HG03469 (cell line): ENCODE results near the gene SLC15A4.
A peak's percentile ranks its signal among the peaks of the same experiment; 100 is the strongest.

Experiments
- ATAC-seq: cut with Tn5 transposase; IDR thresholded peaks from one replicate; pipeline ENCODE4 v1.9.1; 2021; ENCODE audit warnings: mild to moderate bottlenecking, moderate library complexity, moderate number of reproducible peaks; ENCODE audit not compliant: unreplicated experiment

Gene SLC15A4

GRCh38 chr12:128795530-128796361, 28.0 kb downstream of the SLC15A4 start:
- ATAC-seq = no peak

DNA sequence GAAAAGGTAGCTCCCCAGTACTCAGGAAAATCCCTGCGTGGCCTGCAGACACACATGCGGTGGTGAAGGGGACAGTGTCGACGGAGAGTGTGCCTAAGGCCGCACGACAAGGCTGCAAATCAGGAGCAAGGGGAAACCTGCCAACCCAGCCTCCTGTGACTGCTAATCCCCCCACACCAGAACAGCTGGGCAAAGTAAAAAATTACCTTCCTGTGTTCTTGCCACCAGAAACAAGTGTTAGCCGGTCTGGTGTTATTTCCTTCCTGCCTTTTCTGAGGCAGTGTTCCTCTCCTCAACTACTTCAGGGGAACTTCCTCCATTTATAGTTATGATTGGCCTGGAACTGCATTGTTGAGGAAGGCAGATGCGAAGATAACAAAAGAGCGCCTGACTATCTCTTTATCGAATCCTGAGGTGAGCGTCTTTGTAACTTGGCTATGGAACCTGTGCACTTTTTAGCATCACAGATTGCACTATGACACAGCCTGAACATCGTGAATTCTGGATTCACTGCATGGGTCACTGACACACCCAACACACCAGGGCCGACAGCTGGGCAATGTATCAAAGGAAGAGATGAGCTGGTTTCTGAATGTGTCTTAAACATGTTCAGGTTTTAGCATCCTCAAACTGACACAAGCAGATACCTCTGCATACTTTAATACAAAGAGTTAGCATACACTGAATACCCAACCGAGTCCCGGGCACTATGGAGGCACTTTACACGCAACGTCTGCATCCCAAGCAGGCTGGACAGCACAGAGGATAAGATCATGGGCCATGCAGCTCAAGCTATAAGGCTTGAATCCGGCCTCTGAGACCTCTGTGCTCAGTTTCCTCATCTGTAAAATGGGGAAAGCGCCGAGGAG, 28.9 kb downstream of the SLC15A4 start:
- ATAC-seq = no peak

DNA sequence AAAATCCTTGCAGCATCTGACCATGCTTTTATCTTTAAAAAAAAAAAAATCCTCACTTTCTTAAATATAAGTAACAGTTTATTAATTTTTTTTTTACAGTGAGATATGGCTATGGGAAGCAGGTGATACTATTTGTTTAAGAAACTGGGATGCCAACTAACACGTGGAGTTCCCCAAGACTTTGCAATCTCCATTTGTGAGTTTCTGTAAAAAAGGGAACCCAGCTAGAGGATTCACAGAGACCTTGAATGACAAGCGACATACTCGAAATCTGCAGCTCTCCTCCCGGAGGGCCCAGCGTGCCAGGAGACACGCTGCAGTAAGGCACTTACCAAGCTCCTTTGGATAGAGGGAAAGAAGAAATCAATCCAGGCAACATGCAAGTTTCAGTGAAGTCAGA, 30.1 kb downstream of the SLC15A4 start:
- ATAC-seq = no peak

DNA sequence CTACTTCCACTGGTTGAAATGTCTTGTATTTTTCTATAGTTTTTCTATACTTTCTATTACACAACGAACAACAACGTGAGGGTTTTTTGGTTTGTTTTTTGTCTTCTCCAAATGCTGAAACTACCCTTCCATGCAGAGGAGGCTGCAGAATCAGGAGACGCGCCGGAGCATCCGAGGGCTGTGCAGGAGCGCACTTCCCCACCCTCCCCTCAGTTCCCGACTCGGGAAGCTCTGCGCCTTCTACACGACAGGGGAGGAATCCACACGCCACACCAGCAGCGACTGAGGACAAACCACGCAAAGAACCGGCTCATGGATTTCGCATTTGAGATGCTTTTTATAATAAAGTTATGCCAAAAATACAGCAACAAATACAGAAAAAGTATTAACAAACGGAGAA, 30.9 kb downstream of the SLC15A4 start:
- ATAC-seq = no peak

- no peak for ATAC-seq
Observed at GRCh38 chr12:128792398-128792797, 31.4 kb downstream of the SLC15A4 start.

- ATAC-seq = no peak
Observed at GRCh38 chr12:128791395-128792322, 32.1 kb downstream of the SLC15A4 start.

DNA sequence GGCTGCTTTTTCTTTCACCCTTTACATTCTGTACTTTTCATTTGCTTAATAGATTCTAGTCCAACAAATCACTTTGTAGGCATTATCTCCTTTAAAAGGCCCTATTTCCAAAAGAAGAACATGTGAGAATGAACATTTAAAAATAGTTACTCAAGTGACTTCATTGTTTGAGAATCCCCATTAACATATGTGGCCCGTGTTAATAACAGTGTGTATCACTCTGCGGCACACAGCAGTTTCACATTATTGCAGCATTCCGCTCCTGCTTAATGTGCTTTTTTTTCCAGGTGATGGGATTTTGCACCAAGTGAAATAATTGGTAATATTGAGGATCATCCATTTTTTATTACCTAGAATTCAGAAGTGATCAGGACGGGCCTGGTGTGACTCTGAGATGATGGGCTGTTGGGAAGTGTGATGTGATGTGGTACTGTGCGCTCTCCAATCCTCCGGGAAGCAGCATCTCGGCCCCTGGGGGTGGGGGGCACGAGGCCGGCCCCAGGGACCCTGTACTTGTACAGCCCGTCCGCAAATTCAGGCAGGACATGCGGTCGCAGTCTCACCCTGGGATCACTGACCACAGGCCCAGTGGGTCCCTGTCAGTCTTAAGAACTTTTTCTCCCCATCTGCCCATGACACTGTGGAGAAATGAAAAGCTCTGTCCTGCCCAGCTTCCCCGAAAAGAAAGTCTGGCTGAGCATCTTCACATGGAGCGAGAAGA, 32.9 kb downstream of the SLC15A4 start:
- ATAC-seq = no peak

- ATAC-seq = no peak
Observed at GRCh38 chr12:128790221-128790620, 33.5 kb downstream of the SLC15A4 start.

GRCh38 chr12:128789356-128789929, 34.3 kb downstream of the SLC15A4 start:
- no peak for ATAC-seq

DNA sequence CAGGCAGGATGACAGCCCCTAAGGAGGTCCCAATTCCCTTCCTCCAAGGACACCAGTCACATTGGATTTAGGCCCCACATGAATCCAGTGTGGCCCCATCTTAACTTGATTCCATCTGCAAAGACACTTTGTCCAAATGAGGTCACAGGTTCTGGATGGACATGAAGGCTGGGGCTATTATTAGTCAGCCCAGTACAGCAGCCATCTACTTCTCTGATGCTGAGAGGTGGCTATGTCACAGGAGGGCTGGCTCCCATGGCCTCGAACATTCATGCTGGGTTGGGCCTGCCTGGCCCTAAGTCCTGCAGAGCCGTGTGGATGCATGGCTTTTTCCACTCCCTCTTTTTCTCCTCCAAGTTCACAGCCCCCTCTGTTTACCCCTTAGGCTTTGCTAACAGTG, 35.9 kb downstream of the SLC15A4 start:
- ATAC-seq = no peak

DNA sequence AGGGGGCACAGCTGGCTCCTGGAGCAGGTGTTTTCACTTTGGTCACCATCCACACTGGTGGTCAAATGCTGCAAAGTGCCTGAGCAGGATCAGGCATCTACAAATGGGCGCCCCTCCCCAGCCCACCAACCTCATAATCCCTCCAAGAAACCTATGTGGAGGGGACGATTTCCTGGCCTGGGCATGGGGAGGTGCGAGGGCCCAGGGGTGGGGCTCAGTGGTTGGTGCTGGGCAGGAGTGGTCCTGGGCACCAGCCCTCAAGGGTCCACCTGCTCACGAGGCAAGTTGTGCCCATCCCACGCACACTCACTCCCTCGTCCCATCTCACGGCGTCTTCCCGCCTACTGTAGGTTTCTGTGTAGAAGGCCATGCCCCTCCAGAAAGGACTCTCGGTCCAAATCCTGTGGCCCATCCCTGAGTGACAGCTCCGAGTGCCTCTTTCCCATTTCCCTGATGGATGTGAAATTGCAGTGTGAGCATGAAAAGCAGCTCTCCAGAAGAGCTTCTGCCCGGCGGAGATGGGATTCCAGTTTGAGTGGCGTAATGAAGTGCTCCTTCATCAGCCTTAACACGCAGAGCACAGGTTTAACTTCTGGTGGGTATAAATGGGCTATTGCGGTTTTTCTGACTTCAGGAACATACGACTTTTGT, 36.9 kb downstream of the SLC15A4 start:
- no peak for ATAC-seq

DNA sequence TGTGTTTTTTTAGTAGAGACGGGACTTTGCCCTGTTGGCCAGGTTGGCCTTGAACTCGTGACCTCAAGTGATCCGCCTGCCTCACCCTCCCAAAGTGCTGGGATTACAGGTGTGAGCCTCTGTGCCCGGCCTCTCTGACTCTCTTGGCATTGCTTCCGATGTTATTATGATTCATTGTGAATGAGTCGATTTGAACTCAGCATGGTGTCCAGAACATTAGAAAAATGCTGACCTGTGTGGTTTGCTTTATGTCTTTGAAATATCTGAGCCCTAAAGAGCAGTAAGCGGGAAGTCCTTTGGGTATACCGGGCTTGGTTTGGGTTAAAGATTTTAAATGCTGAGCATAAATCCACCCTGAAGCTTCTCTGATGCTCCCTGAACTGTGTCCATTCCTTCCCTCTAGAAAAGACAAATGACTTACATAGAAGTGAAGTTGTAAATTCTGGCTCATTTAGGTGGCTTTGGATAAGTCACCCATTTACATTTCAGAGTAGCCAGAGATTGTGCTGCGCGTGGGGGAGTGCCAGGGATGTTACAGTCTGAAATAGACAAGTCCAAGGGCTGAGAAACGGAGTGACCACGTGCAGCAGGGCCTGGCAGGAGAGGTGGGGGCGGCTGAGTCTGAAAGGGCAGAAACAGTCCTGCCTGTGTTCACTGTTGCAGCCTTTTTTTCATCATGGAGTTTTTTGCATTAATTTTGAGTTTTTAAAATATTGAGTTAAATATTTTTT, 39.6 kb downstream of the SLC15A4 start:
- ATAC-seq = no peak

DNA sequence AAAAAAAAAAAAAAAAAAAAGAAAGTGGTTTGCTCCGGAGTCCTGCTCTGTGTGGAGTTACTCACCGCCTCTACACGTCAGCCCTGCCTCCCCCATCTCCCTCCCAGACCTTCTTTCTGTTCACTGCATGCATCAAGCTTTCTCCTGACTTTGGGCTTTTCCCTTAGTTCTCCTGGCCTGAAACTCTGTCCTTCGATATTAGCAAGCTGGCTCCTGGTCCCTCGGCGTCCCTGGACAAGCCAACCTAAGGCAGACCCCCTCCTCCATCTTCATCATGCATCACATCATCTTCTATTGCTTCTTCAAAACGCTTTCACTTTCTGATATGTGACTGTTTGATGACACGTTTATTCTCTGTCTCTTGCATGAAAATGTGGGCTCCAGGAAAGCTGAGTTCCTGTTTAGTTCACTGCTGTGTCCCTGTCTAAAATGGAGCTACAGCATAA, 40.6 kb downstream of the SLC15A4 start:
- ATAC-seq = peak; percentile 66

DNA sequence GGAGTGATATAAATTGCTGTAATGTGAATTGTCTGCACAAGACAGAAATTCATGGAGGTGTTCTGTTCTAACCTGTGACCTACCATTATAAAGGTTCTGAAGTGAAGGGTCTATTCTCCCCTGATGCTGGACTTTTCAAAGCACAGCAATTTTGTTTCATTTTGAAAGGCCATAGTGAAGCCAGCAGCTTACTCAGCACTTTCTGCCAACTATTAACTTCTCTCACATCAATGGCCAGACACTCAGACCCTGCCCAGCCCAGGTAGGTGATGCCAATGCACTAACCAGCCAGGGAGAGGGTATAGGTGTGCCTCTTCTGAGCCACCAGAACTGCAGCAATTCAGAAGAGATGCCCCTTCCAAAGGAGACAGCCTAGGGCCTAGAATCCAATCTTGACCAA, 43.9 kb downstream of the SLC15A4 start:
- ATAC-seq = no peak

- ATAC-seq = no peak
Observed at GRCh38 chr12:128772249-128772648, 51.5 kb downstream of the SLC15A4 start.

DNA sequence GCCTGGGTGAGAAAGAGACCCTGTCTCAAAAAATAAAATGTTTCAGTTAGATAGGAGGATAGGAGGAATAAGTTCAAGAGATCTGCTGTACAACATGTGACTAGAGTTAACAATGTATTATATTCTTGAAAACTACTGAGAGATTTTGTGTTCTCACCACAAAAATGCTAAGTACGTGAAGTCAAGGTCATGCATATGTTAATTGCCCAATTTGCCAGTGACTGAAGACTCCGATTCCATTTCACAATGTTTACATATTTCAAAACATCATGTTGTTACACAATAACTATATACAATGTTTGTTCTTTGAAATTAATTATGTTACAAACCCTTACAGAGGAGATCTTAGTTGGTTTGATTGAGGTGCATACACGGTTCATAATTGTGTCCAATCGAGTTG, 52.1 kb downstream of the SLC15A4 start:
- ATAC-seq = no peak

- ATAC-seq = no peak
Observed at GRCh38 chr12:128767518-128767917, 56.2 kb downstream of the SLC15A4 start.

GRCh38 chr12:128766738-128767501, 56.8 kb downstream of the SLC15A4 start:
- ATAC-seq = no peak
